GM19455 (cell line): Measurements from ENCODE around the gene OSBPL6.

ENCODE experiments used
- ATAC-seq: cut with Tn5 transposase; IDR thresholded peaks from one replicate; pipeline ENCODE4 v1.9.1; 2021; ENCODE audit not compliant: unreplicated experiment

The OSBPL6 gene

GRCh38 chr2:178269438-178270224 lies 75.3 kb downstream of the OSBPL6 start:
- ATAC-seq: no peak

GRCh38 chr2:178270338-178270737 lies 76.0 kb downstream of the OSBPL6 start:
- no peak for ATAC-seq

- ATAC-seq: no peak
Measured at GRCh38 chr2:178271094-178271493, 76.8 kb downstream of the OSBPL6 start.

- no peak for ATAC-seq
Measured at GRCh38 chr2:178271629-178272333, 77.5 kb downstream of the OSBPL6 start.

GRCh38 chr2:178273787-178274360 lies 79.6 kb downstream of the OSBPL6 start:
- no peak for ATAC-seq

GRCh38 chr2:178275600-178275999 lies 81.3 kb downstream of the OSBPL6 start:
- no peak for ATAC-seq

GRCh38 chr2:178277741-178278197 lies 83.5 kb downstream of the OSBPL6 start:
- ATAC-seq: no peak

- no peak for ATAC-seq
Measured at GRCh38 chr2:178279142-178279541, 84.8 kb downstream of the OSBPL6 start.

GRCh38 chr2:178279636-178280035 lies 85.3 kb downstream of the OSBPL6 start:
- ATAC-seq: no peak

- ATAC-seq: peak; percentile 88
Measured at GRCh38 chr2:178280244-178280852, 86.0 kb downstream of the OSBPL6 start.

GRCh38 chr2:178282075-178282815 lies 87.9 kb downstream of the OSBPL6 start:
- no peak for ATAC-seq

- ATAC-seq: no peak
Measured at GRCh38 chr2:178283341-178283918, 89.1 kb downstream of the OSBPL6 start.

GRCh38 chr2:178284613-178285286 lies 90.4 kb downstream of the OSBPL6 start:
- ATAC-seq: no peak

- no peak for ATAC-seq
Measured at GRCh38 chr2:178285287-178285615, 90.9 kb downstream of the OSBPL6 start.

GRCh38 chr2:178286636-178287035 lies 92.3 kb downstream of the OSBPL6 start:
- no peak for ATAC-seq

- no peak for ATAC-seq
Measured at GRCh38 chr2:178287652-178288344, 93.5 kb downstream of the OSBPL6 start.

GRCh38 chr2:178291703-178292102 lies 97.4 kb downstream of the OSBPL6 start:
- no peak for ATAC-seq

GRCh38 chr2:178292586-178292985 lies 98.3 kb downstream of the OSBPL6 start:
- no peak for ATAC-seq

GRCh38 chr2:178295115-178295514 lies 100.8 kb downstream of the OSBPL6 start:
- ATAC-seq: no peak
